Endothelial cell of umbilical vein (primary cell): ENCODE data around the gene ANO1. TPM values are rescaled to one million over a fixed set of nuclear protein-coding genes. Genes with fewer than 3 reads are reported as not detected.

Source experiments
- BruUV-seq: library from RNA; stranded (reverse); fragments of 400-500 nt; replicated peaks from 2 replicates; lab custom pipeline; 2021; lab: Mats Ljungman, UMichigan
- CTCF ChIA-PET: fragments of 300-600, 350-600 bp; sonication (Branson Sonifier 250); formaldehyde crosslinking; loops from one replicate; lab custom pipeline; 2021; ENCODE audit warnings: antibody characterized with exemption, inconsistent platforms; lab: Charles Lee
- POLR2A ChIA-PET: fragments of 300-600, 350-600 bp; sonication (Branson Sonifier 250); formaldehyde crosslinking; loops from one replicate; lab custom pipeline; 2021; ENCODE audit warnings: antibody characterized with exemption, inconsistent platforms; lab: Charles Lee
- DNase-seq: peaks from one replicate; pipeline ENCODE4 v3.0.0-alpha.2; 2011; ENCODE audit warnings: low read depth, low spot score
- FAIRE-seq: peaks from 2 replicates; lab custom pipeline; 2011; peaks lifted over from hg19 to GRCh38; lab: Jason Lieb, UNC
- H2AFZ ChIP-seq: 2 replicates; pipeline ENCODE4 v1.6.0; 2012; ENCODE audit warnings: low read depth, low read length, control low read depth, inconsistent platforms
- H3K27ac ChIP-seq: 2 replicates; pipeline ENCODE4 v1.5.1; 2011; ENCODE audit warnings: low read depth, mild to moderate bottlenecking, control low read depth, low read length, moderate library complexity; ENCODE audit not compliant: insufficient read depth
- H3K27me3 ChIP-seq, 2 experiments: 2 replicates each; pipeline versions ENCODE4 v1.6.0 to v1.6.1; 2011; ENCODE audit warnings: low read length in 2 of 2, mixed read lengths in 1 of 2; ENCODE audit not compliant: control insufficient read depth in 2 of 2, insufficient read depth in 2 of 2
- H3K36me3 ChIP-seq, 2 experiments: 2 replicates in 1 of 2; 3 replicates in 1 of 2; pipeline ENCODE4 v1.5.1; 2011; ENCODE audit warnings: low read length in 2 of 2, mild to moderate bottlenecking in 1 of 2, moderate library complexity in 1 of 2; ENCODE audit not compliant: control insufficient read depth in 2 of 2, insufficient read depth in 2 of 2; ENCODE audit errors: extremely low read depth in 1 of 2
- H3K4me1 ChIP-seq: 3 replicates; pipeline ENCODE4 v1.5.1; 2011; ENCODE audit warnings: mild to moderate bottlenecking, low read length; ENCODE audit not compliant: control insufficient read depth, insufficient read depth; ENCODE audit errors: extremely low read depth
- H3K4me2 ChIP-seq: 2 replicates; pipeline ENCODE4 v1.6.1; 2011; ENCODE audit warnings: low read length, control low read depth, mixed read lengths; ENCODE audit not compliant: insufficient read depth
- H3K4me3 ChIP-seq, 3 experiments: fragments of 200-600 bp in 1 of 3; sonication (generic), shearing (Covaris generic) in 1 of 3; replicated peaks in 1 of 3; 2 replicates each; pipeline ENCODE4 v1.5.1; 2011 to 2016; ENCODE audit warnings: control low read depth in 3 of 3, low read length in 3 of 3, mild to moderate bottlenecking in 2 of 3, inconsistent platforms in 1 of 3, low read depth in 1 of 3, moderate library complexity in 1 of 3; ENCODE audit not compliant: insufficient read depth in 1 of 3
- H3K79me2 ChIP-seq: 2 replicates; pipeline ENCODE4 v1.6.0; 2012; ENCODE audit warnings: low read length, inconsistent platforms; ENCODE audit not compliant: control insufficient read depth, insufficient read depth
- H3K9ac ChIP-seq: replicated peaks from 2 replicates; pipeline ENCODE3; 2011; ENCODE audit warnings: low read length, control low read depth; ENCODE audit not compliant: insufficient read depth; ENCODE audit errors: extremely low read depth
- H3K9me1 ChIP-seq: replicated peaks from 3 replicates; pipeline ENCODE4 v1.6.0; 2011; ENCODE audit warnings: mild to moderate bottlenecking, low read length; ENCODE audit not compliant: control insufficient read depth, insufficient read depth; ENCODE audit errors: extremely low read depth
- H3K9me3 ChIP-seq: replicated peaks from 2 replicates; pipeline ENCODE4 v1.5.1; 2012; ENCODE audit warnings: low read length, inconsistent platforms; ENCODE audit not compliant: control insufficient read depth, insufficient read depth
- H4K20me1 ChIP-seq: replicated peaks from 2 replicates; pipeline ENCODE3; 2011; ENCODE audit warnings: mild to moderate bottlenecking, low read length; ENCODE audit not compliant: control insufficient read depth, insufficient read depth; ENCODE audit errors: extremely low read depth
- CTCF ChIP-seq, 2 donors: IDR thresholded peaks; 1 replicate in 1 of 2; 2 replicates in 1 of 2; pipeline ENCODE4 v1.5.1; 2011; ENCODE audit warnings: low read length in 2 of 2, mild to moderate bottlenecking in 2 of 2, moderate library complexity in 2 of 2, control low read depth in 1 of 2, inconsistent platforms in 1 of 2, low read depth in 1 of 2; ENCODE audit not compliant: insufficient read depth in 1 of 2; ENCODE audit errors: extremely low read depth in 1 of 2
- EZH2 ChIP-seq: IDR thresholded peaks from 2 replicates; pipeline ENCODE4 v1.6.1; 2012; ENCODE audit warnings: borderline replicate concordance, low read depth, mild to moderate bottlenecking, moderate library complexity, low read length, inconsistent platforms; ENCODE audit not compliant: severe bottlenecking
- FOS ChIP-seq: IDR thresholded peaks from 2 replicates; pipeline ENCODE4 v1.6.1; 2011; ENCODE audit warnings: mild to moderate bottlenecking, low read length, moderate library complexity, borderline replicate concordance; ENCODE audit not compliant: insufficient read depth
- GATA2 ChIP-seq: IDR thresholded peaks from 2 replicates; pipeline ENCODE4 v1.7.0; 2011; ENCODE audit warnings: low read depth, mild to moderate bottlenecking, moderate library complexity, mixed read lengths, low read length; ENCODE audit not compliant: insufficient read length, insufficient read depth
- JUN ChIP-seq: IDR thresholded peaks from 2 replicates; pipeline ENCODE4 v1.6.1; 2011; ENCODE audit warnings: borderline replicate concordance, low read depth; ENCODE audit not compliant: insufficient read length, insufficient read depth
- MYC ChIP-seq: IDR thresholded peaks from one replicate; pipeline ENCODE4 v1.6.1; 2011; ENCODE audit warnings: mild to moderate bottlenecking, low read depth, low read length
- POLR2A ChIP-seq: IDR thresholded peaks from 2 replicates; pipeline ENCODE4 v1.6.1; 2012; ENCODE audit warnings: low read depth, mild to moderate bottlenecking, control low read depth, low read length
- POLR2AphosphoS5 ChIP-seq: IDR thresholded peaks from 2 replicates; pipeline ENCODE4 v1.6.1; 2012; ENCODE audit warnings: low read depth, mild to moderate bottlenecking, control low read depth, low read length, moderate library complexity; ENCODE audit not compliant: insufficient read depth
- dilution Hi-C: fragments of 300-500 bp; cut with MboI; formaldehyde crosslinking; loops from one replicate; pipeline ENCODE4 v1.15.0; 2019; ENCODE audit warnings: low sequenced_read_pairs; ENCODE audit not compliant: extremely low pct_ligation_motif_present
- intact Hi-C: fragments of 100-400 bp; cut with micrococcal nuclease; formaldehyde crosslinking; loops from one replicate; pipeline ENCODE4 v1.10.0; 2022
- polyA plus RNA-seq, 4 experiments: library from polyadenylated mRNA; depleted of rRNA in 3 of 4; stranded (reverse) in 3 of 4; unstranded in 1 of 4; fragments of >200 nt; gene quantifications; 2 replicates each; pipeline versions ENCODE4 v1.2.1 to v1.2.3, GENCODE V29; 2011 to 2012; ENCODE audit warnings: missing spikeins in 1 of 4
- total RNA-seq: library from RNA; stranded (reverse); gene quantifications from 2 replicates; pipeline ENCODE4 v1.2.3, GENCODE V29; 2021
- TF ChIP-seq, protein P1 (sequence below): IDR thresholded peaks from 2 replicates; pipeline ENCODE4 v1.6.1; 2011; ENCODE audit not compliant: insufficient read depth, insufficient read length

The ANO1 gene
- total and polyA plus RNA-seq, 2 donors (not counting 3 experiments of a cell fraction or from before 2014, with no cell fraction given) = 0.03 to 0.40 TPM

- ChIA-PET POLR2A (no interaction called here), CTCF (no interaction called here)
- intact Hi-C loops (no loop called here), dilution Hi-C loops (no loop called here)
- H3K9me3 ChIP-seq = no peaks in the 10 kb centered on the region
- H2AFZ ChIP-seq = no peak overlapping the region
- H3K36me3 ChIP-seq = peaks cover 8 to 16% of the 10 kb centered on the region in 2 experiments
- no TSS peak for BruUV-seq
- H3K9ac ChIP-seq = no peak overlapping the region
- FAIRE-seq (no peak), DNase-seq (no peak)
- TF ChIP-seq GATA2 (no peak), CTCF (IDR thresholded peaks at IDR 0.05; ENCODE audit: extremely low read depth in 1 of 2, insufficient read depth in 1 of 2, low read depth in 1 of 2, low read length in 2 of 2) (no peak), POLR2AphosphoS5 (no peak), EZH2 (no peak), JUN (no peak), MYC (no peak), FOS (no peak), POLR2A (no peak)
- TF ChIP-seq, protein P1, sequence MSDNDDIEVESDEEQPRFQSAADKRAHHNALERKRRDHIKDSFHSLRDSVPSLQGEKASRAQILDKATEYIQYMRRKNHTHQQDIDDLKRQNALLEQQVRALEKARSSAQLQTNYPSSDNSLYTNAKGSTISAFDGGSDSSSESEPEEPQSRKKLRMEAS = no peak
- H3K4me2 ChIP-seq = no peak overlapping the region
- no peaks in the 10 kb centered on the region for H3K27me3 ChIP-seq
- H4K20me1 ChIP-seq = no peaks in the 10 kb centered on the region
- no peaks in the 10 kb centered on the region for H3K9me1 ChIP-seq
- H3K79me2 ChIP-seq = peaks cover 38% of the 10 kb centered on the region
- H3K4me3 ChIP-seq = no peak overlapping the region
- no peak overlapping the region for H3K27ac ChIP-seq
- H3K4me1 ChIP-seq = peaks cover 13% of the 10 kb centered on the region
Observed at GRCh38 chr11:70206226-70206981, 128.3 kb downstream of the ANO1 start.
